H1 (cell line): ENCODE data around the gene USP10. TPM values are rescaled to one million over a fixed set of nuclear protein-coding genes. Genes with fewer than 3 reads are reported as not detected.

Experiments used
- CTCF ChIA-PET: fragments of 300-600 bp; sonication (Branson Sonifier 250); formaldehyde crosslinking; loops from one replicate; lab custom pipeline; 2021; ENCODE audit not compliant: partially characterized antibody; lab: Charles Lee
- POLR2A ChIA-PET: fragments of 300-600 bp; sonication (Branson Sonifier 250); formaldehyde crosslinking; loops from one replicate; lab custom pipeline; 2021; ENCODE audit warnings: inconsistent platforms; ENCODE audit not compliant: partially characterized antibody; lab: Charles Lee
- DNase-seq, 2 experiments: peaks; one replicate each; pipeline versions ENCODE4 v3.0.0 to v3.0.0-alpha.2; 2010 to 2022; ENCODE audit warnings: low spot score in 2 of 2, low read depth in 1 of 2, mixed read lengths in 1 of 2
- FAIRE-seq: peaks from 2 replicates; lab custom pipeline; 2011; peaks lifted over from hg19 to GRCh38; lab: Jason Lieb, UNC
- H2AFZ ChIP-seq: 2 replicates; pipeline ENCODE4 v1.8.1; 2012; ENCODE audit warnings: low read length, inconsistent platforms
- H2AK5ac ChIP-seq: 2 replicates; pipeline ENCODE4 v1.6.1; 2013; ENCODE audit warnings: low read depth, low read length
- H2BK120ac ChIP-seq: replicated peaks from 2 replicates; pipeline ENCODE3; 2013; ENCODE audit warnings: low read depth, low read length, inconsistent platforms
- H2BK12ac ChIP-seq: 2 replicates; pipeline ENCODE4 v1.6.1; 2013; ENCODE audit warnings: low read depth, low read length
- H2BK15ac ChIP-seq: 2 replicates; pipeline ENCODE4 v1.6.1; 2013; ENCODE audit warnings: low read length
- H2BK20ac ChIP-seq: 2 replicates; pipeline ENCODE4 v1.6.1; 2013; ENCODE audit warnings: low read length
- H2BK5ac ChIP-seq: 2 replicates; pipeline ENCODE4 v1.6.1; 2013; ENCODE audit warnings: low read depth, low read length
- H3K14ac ChIP-seq: 2 replicates; pipeline ENCODE4 v1.6.1; 2013; ENCODE audit warnings: inconsistent platforms; ENCODE audit not compliant: insufficient read length
- H3K18ac ChIP-seq: 2 replicates; pipeline ENCODE4 v1.6.1; 2013; ENCODE audit warnings: low read length; ENCODE audit errors: extremely low read depth
- H3K23ac ChIP-seq: 2 replicates; pipeline ENCODE4 v1.6.1; 2013; ENCODE audit warnings: inconsistent platforms; ENCODE audit not compliant: insufficient read length
- H3K23me2 ChIP-seq: 2 replicates; pipeline ENCODE4 v1.6.1; 2013; ENCODE audit warnings: low read depth, low read length
- H3K27ac ChIP-seq: 2 replicates; pipeline ENCODE4 v1.6.1; 2011; ENCODE audit warnings: low read depth, low read length, inconsistent platforms
- H3K27me3 ChIP-seq, 4 experiments: replicated peaks in 1 of 4; 1 replicate in 1 of 4; 2 replicates in 3 of 4; pipeline versions ENCODE4 v1.6.1 to v1.8.1; 2011 to 2013; ENCODE audit warnings: low read length in 3 of 4, mild to moderate bottlenecking in 3 of 4, inconsistent platforms in 2 of 4, mixed read lengths in 2 of 4, moderate library complexity in 1 of 4; ENCODE audit not compliant: control insufficient read depth in 3 of 4, insufficient read depth in 3 of 4; ENCODE audit errors: extremely low read depth in 1 of 4
- H3K36me3 ChIP-seq, 4 experiments: 2 replicates each; pipeline versions ENCODE4 v1.6.1 to v1.8.1; 2011 to 2013; ENCODE audit warnings: mild to moderate bottlenecking in 4 of 4, low read length in 3 of 4, moderate library complexity in 2 of 4, control low read depth in 1 of 4, inconsistent platforms in 1 of 4; ENCODE audit not compliant: insufficient read depth in 4 of 4, control insufficient read depth in 2 of 4
- H3K4ac ChIP-seq: replicated peaks from 2 replicates; pipeline ENCODE3; 2013; ENCODE audit warnings: low read length, low read depth, mixed read lengths, inconsistent platforms; ENCODE audit not compliant: insufficient read length
- H3K4me1 ChIP-seq, 4 experiments: replicated peaks in 1 of 4; 1 replicate in 1 of 4; 2 replicates in 3 of 4; pipeline versions ENCODE4 v1.6.1 to v1.8.1; 2011 to 2013; ENCODE audit warnings: low read length in 3 of 4, inconsistent platforms in 2 of 4, mixed read lengths in 1 of 4; ENCODE audit not compliant: insufficient read depth in 4 of 4, control insufficient read depth in 3 of 4
- H3K4me2 ChIP-seq, 2 experiments: 2 replicates each; pipeline versions ENCODE4 v1.6.1 to v1.8.1; 2011 to 2013; ENCODE audit warnings: low read depth in 2 of 2, low read length in 2 of 2, control low read depth in 1 of 2, inconsistent platforms in 1 of 2, mild to moderate bottlenecking in 1 of 2; ENCODE audit not compliant: insufficient read depth in 1 of 2
- H3K4me3 ChIP-seq, 4 experiments: fragments of 200-600, 300-600 bp in 1 of 4; sonication (generic), shearing (Covaris generic), sonication (Bioruptor Twin) in 1 of 4; 2 replicates each; pipeline versions ENCODE4 v1.5.1 to v1.8.1; 2011 to 2016; ENCODE audit warnings: low read length in 4 of 4, low read depth in 3 of 4, control low read depth in 2 of 4, inconsistent platforms in 2 of 4, mild to moderate bottlenecking in 2 of 4, mixed read lengths in 1 of 4, moderate library complexity in 1 of 4; ENCODE audit not compliant: insufficient read depth in 2 of 4; ENCODE audit errors: extremely low read depth in 1 of 4
- H3K56ac ChIP-seq: replicated peaks from 2 replicates; pipeline ENCODE3; 2013; ENCODE audit warnings: low read depth, mild to moderate bottlenecking, mixed read lengths, low read length, inconsistent platforms; ENCODE audit not compliant: insufficient read length
- H3K79me1 ChIP-seq: 2 replicates; pipeline ENCODE4 v1.6.1; 2013; ENCODE audit warnings: low read depth, low read length, control low read depth
- H3K79me2 ChIP-seq, 2 experiments: 2 replicates each; pipeline versions ENCODE4 v1.6.1 to v1.8.1; 2012 to 2013; ENCODE audit warnings: low read length in 2 of 2, mild to moderate bottlenecking in 2 of 2, inconsistent platforms in 1 of 2; ENCODE audit not compliant: insufficient read depth in 2 of 2, control insufficient read depth in 1 of 2
- H3K9ac ChIP-seq, 4 experiments: replicated peaks in 1 of 4; 1 replicate in 1 of 4; 2 replicates in 3 of 4; pipeline versions ENCODE4 v1.6.1 to v1.8.1; 2011 to 2013; ENCODE audit warnings: low read depth in 3 of 4, low read length in 3 of 4, control low read depth in 2 of 4, mild to moderate bottlenecking in 2 of 4, moderate library complexity in 2 of 4, inconsistent platforms in 1 of 4; ENCODE audit errors: extremely low read depth in 1 of 4
- H3K9me3 ChIP-seq, 2 experiments: 2 replicates each; pipeline versions ENCODE4 v1.6.1 to v1.8.1; 2012 to 2013; ENCODE audit warnings: mild to moderate bottlenecking in 2 of 2, moderate library complexity in 2 of 2, control low read depth in 1 of 2, inconsistent platforms in 1 of 2, low read depth in 1 of 2, low read length in 1 of 2, mixed read lengths in 1 of 2; ENCODE audit not compliant: insufficient read depth in 2 of 2
- H4K20me1 ChIP-seq, 2 experiments: replicated peaks in 1 of 2; 2 replicates each; pipeline versions ENCODE3 to v1.8.1; 2011 to 2013; ENCODE audit warnings: inconsistent platforms in 2 of 2, low read length in 2 of 2, mild to moderate bottlenecking in 1 of 2; ENCODE audit not compliant: insufficient read depth in 2 of 2, control insufficient read depth in 1 of 2
- H4K5ac ChIP-seq: 2 replicates; pipeline ENCODE4 v1.6.1; 2013; ENCODE audit warnings: low read length, low read depth, mixed read lengths, inconsistent platforms; ENCODE audit not compliant: insufficient read length
- H4K8ac ChIP-seq: 2 replicates; pipeline ENCODE4 v1.8.0; 2013; ENCODE audit warnings: mild to moderate bottlenecking, moderate library complexity, low read length, inconsistent platforms; ENCODE audit not compliant: insufficient read depth; ENCODE audit errors: extremely low read depth
- H4K91ac ChIP-seq: replicated peaks from 2 replicates; pipeline ENCODE3; 2013; ENCODE audit warnings: low read length, mixed read lengths, inconsistent platforms; ENCODE audit not compliant: insufficient read length
- BCL11A ChIP-seq, 2 experiments: IDR thresholded peaks; one replicate each; pipeline ENCODE4 v1.6.1; 2011; ENCODE audit warnings: low read depth in 2 of 2, low read length in 2 of 2, mild to moderate bottlenecking in 2 of 2
- CEBPB ChIP-seq: IDR thresholded peaks from 2 replicates; pipeline ENCODE4 v1.6.1; 2012; ENCODE audit warnings: low read depth, low read length
- CTBP2 ChIP-seq: IDR thresholded peaks from 2 replicates; pipeline ENCODE4 v1.7.0; 2011; ENCODE audit warnings: borderline replicate concordance, mild to moderate bottlenecking, moderate library complexity, mixed read lengths, low read length; ENCODE audit not compliant: insufficient read depth, insufficient read length
- KDM4A ChIP-seq: IDR thresholded peaks from one replicate; pipeline ENCODE4 v1.7.1; 2012; ENCODE audit warnings: low read depth, mild to moderate bottlenecking, moderate library complexity, low read length, inconsistent platforms; ENCODE audit not compliant: severe bottlenecking
- SP2 ChIP-seq: IDR thresholded peaks from 2 replicates; pipeline ENCODE4 v1.6.1; 2012; ENCODE audit warnings: mild to moderate bottlenecking, low read length, inconsistent platforms
- SRF ChIP-seq: IDR thresholded peaks from 2 replicates; pipeline ENCODE4 v1.6.1; 2011; ENCODE audit warnings: mild to moderate bottlenecking, low read depth, low read length, moderate library complexity
- TBP ChIP-seq: IDR thresholded peaks from 2 replicates; pipeline ENCODE4 v1.6.1; 2011; ENCODE audit warnings: low read depth, low read length, improper control_type of control experiment
- TCF12 ChIP-seq: IDR thresholded peaks from 2 replicates; pipeline ENCODE4 v1.6.1; 2011; ENCODE audit warnings: low read depth, mild to moderate bottlenecking, low read length
- WGBS, 2 experiments: shearing (Covaris generic) in 1 of 2; methylation state at CpG; one replicate each; pipeline versions ENCODE4 v1.1.6 to v1.1.7; 2013 to 2015; ENCODE audit warnings: low lambda C conversion rate in 2 of 2, mixed read lengths in 2 of 2, inconsistent platforms in 1 of 2, low coverage in 1 of 2, missing lambda C conversion rate in 1 of 2; ENCODE audit not compliant: insufficient replicate concordance in 2 of 2, insufficient coverage in 1 of 2, insufficient read length in 1 of 2; ENCODE audit errors: extremely low coverage in 1 of 2, missing lambda C conversion rate in 1 of 2; 5-methylcytosine and 5-hydroxymethylcytosine counted together
- polyA plus RNA-seq, 7 experiments: library from polyadenylated mRNA; depleted of rRNA in 3 of 7; stranded (reverse) in 5 of 7; unstranded in 2 of 7; fragments of >200 nt in 5 of 7; fragments of 200-250 nt in 2 of 7; gene quantifications; 1 replicate in 5 of 7; 2 replicates in 1 of 7; 4 replicates in 1 of 7; pipeline versions ENCODE4 v1.2.1 to v1.2.3, GENCODE V29; 2011 to 2013; ENCODE audit warnings: missing spikeins in 2 of 7, mixed read lengths in 2 of 7
- total RNA-seq: library from RNA; stranded (reverse); fragmentation: NEBNext Ultra II Directional; extraction: Animal tissue kit (Norgen Biotek cat#: 25700); gene quantifications from 2 replicates; pipeline ENCODE4 v1.2.1, GENCODE V29; 2021
- TF ChIP-seq, protein P1 (sequence below), 3 experiments: IDR thresholded peaks; 1 replicate in 2 of 3; 2 replicates in 1 of 3; pipeline versions ENCODE4 v1.5.1 to v1.6.1; 2011; ENCODE audit warnings: low read length in 3 of 3, mild to moderate bottlenecking in 3 of 3, inconsistent platforms in 2 of 3, low read depth in 1 of 3, moderate library complexity in 1 of 3; ENCODE audit not compliant: insufficient read depth in 1 of 3; ENCODE audit errors: control extremely low read depth in 1 of 3

The USP10 gene
- total and polyA plus RNA-seq, 2 of the 8 experiments (the other 6 are each of a cell fraction or from before 2014, with no cell fraction given): 171 to 195 TPM

DNA sequence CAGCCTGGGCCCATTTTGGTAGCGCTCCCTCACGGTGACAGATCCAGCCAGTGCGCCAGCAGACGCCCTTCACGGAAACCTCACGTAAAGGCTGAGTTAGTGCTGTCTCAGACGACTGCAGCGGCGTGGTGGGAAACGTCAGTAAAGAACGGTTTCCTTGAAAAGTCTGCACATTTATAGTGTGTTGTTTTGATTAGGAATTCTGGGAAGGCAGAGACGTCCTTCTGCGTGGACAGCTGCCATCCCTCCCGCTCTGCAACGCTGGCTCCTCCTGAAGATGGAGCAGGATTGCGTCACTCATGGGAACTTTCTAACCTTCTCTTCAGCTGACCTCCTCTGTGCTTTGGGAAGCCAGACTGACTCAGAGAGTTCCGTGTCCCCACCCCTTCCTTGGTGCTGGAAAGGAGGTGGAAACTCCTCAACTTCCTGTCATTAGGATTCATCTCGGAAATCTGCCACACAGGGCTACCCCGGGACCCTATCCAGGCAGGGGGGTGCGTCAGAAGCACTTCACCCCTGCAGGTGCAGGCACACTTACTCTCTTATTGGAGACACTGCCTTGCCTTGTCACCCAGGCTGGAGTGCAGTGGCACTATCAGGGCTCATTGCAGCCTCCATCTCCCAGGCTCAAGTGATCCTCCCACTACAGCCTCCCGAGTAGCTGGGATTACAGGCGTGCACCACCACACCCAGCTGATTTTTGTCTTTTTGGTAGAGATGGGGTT, 95.7 kb downstream of the USP10 start:
- Histone ChIP-seq H3K36me3 (no peaks in the 10 kb centered on the region), H3K18ac (no peak overlapping the region), H3K27me3 (no peaks in the 10 kb centered on the region), H3K27ac (no peak overlapping the region), H3K4ac (no peak overlapping the region), H3K14ac (no peak overlapping the region), H3K79me1 (no peaks in the 10 kb centered on the region), H4K91ac (no peak overlapping the region), H2BK5ac (no peak overlapping the region), H2BK20ac (no peak overlapping the region)
- DNase-seq (no peak), FAIRE-seq (no peak)
- CTCF ChIA-PET: interaction anchor here (0.6 to 1.5 kb wide), 8 partner anchors 38 to 1191 kb away, joined by 3 to 5 read pairs (median 4); no protein-coding TSS in a partner anchor
- WGBS, 2 experiments: 88% methylated on average over 22 of the region's 22 CpGs; no CpG with 5 or more reads in 1 of the 2 experiments
- TF ChIP-seq BCL11A (IDR thresholded peaks at IDR 0.05; ENCODE audit: low read depth in 2 of 2, low read length in 2 of 2) (no peak), TBP (no peak), SRF (no peak), SP2 (no peak), TCF12 (no peak), CEBPB (peak; percentile 87), KDM4A (no peak), CTBP2 (no peak)
- TF ChIP-seq, protein P1, sequence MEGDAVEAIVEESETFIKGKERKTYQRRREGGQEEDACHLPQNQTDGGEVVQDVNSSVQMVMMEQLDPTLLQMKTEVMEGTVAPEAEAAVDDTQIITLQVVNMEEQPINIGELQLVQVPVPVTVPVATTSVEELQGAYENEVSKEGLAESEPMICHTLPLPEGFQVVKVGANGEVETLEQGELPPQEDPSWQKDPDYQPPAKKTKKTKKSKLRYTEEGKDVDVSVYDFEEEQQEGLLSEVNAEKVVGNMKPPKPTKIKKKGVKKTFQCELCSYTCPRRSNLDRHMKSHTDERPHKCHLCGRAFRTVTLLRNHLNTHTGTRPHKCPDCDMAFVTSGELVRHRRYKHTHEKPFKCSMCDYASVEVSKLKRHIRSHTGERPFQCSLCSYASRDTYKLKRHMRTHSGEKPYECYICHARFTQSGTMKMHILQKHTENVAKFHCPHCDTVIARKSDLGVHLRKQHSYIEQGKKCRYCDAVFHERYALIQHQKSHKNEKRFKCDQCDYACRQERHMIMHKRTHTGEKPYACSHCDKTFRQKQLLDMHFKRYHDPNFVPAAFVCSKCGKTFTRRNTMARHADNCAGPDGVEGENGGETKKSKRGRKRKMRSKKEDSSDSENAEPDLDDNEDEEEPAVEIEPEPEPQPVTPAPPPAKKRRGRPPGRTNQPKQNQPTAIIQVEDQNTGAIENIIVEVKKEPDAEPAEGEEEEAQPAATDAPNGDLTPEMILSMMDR (IDR thresholded peaks at IDR 0.05; ENCODE audit: control extremely low read depth in 1 of 3, insufficient read depth in 1 of 3, low read depth in 1 of 3, low read length in 3 of 3): no peak
- TF ChIP-seq, all 59 proteins: peak for 1
- no peak overlapping the region for H3K23ac ChIP-seq
- H2BK12ac ChIP-seq: no peak overlapping the region
- H3K23me2 ChIP-seq: no peaks in the 10 kb centered on the region
- no peak overlapping the region for H3K4me3 ChIP-seq
- no peaks in the 10 kb centered on the region for H3K9me3 ChIP-seq
- peak overlapping the region; percentile 63; the same call in 1 of the 2 replicates for H4K8ac ChIP-seq
- H2BK15ac ChIP-seq: no peak overlapping the region
- no peaks in the 10 kb centered on the region for H4K20me1 ChIP-seq
- no peak overlapping the region for H3K56ac ChIP-seq
- H3K4me1 ChIP-seq: peaks cover 0 to 2% (median 0%) of the 10 kb centered on the region in 4 experiments; a peak in 2 of 7 replicates
- no peak overlapping the region for H2BK120ac ChIP-seq
- POLR2A ChIA-PET: interaction anchor here (2.1 kb wide), 1 partner anchor 14 kb away, joined by 6 read pairs; no protein-coding TSS in a partner anchor
- H3K79me2 ChIP-seq: no peaks in the 10 kb centered on the region
- no peak overlapping the region for H4K5ac ChIP-seq
- H2AK5ac ChIP-seq: no peak overlapping the region
- H3K4me2 ChIP-seq: no peak overlapping the region
- H2AFZ ChIP-seq: 0 out of 2 replicates have a peak overlapping the region, but pooled peaks have one; percentile 26
- H3K9ac ChIP-seq: no peak overlapping the region; a peak in 2 of 7 replicates
